HG02623 (cell line): ENCODE measurements around the gene NCAPD3.
"Not testable (repeated sequence)": the region's sequence is repeated elsewhere in the genome, so short reads cannot be mapped to it uniquely, and the experiment has no call there.

Experiments
- ATAC-seq: cut with Tn5 transposase; IDR thresholded peaks from one replicate; pipeline ENCODE4 v1.9.1; 2021; ENCODE audit warnings: moderate library complexity; ENCODE audit not compliant: unreplicated experiment

Gene NCAPD3

GRCh38 chr11:134139303-134139872, 84.4 kb downstream of the NCAPD3 start:
- no peak for ATAC-seq

DNA sequence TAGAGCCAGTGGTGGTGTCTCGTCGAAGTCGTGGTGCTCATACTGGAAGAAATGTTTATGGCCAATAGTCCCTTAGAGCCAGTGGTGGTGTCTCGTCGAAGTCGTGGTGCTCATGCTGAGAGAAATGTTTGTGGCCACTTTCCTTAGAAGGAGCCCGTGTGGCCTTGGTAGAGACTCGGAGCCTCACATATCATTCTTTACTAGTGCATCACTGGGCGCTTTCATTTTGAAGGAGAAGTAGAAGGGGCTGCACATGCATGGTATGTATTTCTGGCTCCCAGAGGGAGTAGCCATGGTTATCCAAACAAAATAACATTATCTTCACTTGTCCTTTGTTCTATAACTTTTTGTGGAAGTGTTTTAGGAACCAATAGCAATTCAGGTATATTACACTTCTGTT, 85.4 kb downstream of the NCAPD3 start:
- ATAC-seq: no peak

GRCh38 chr11:134134167-134134566, 89.6 kb downstream of the NCAPD3 start:
- no peak for ATAC-seq

DNA sequence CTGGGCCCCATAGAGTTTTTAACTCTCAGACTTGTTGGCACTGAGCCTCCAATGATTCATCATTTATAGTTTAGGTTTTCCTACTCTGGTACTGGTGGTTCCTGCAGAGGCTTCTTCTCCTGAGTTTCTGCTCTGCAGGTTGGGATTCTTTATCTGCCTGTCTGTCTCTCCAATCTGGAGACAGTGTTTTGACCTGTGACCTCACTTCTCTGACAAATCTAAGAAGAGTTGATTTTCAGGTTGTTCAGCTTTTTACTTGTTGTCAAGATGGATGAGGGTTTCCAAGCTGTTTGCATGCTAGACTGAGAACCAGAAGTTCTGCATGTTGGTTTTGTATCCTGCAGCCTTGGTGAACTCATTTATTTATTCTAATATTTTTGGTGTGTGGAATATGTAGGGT, 91.0 kb downstream of the NCAPD3 start:
- ATAC-seq: no peak

GRCh38 chr11:134131628-134132244, 92.0 kb downstream of the NCAPD3 start:
- no peak for ATAC-seq

- ATAC-seq: no peak
These were observed 97.4 kb downstream of the NCAPD3 start for GRCh38 chr11:134126217-134126822.

- ATAC-seq: no peak
These were observed 98.3 kb downstream of the NCAPD3 start for GRCh38 chr11:134125507-134125906.

DNA sequence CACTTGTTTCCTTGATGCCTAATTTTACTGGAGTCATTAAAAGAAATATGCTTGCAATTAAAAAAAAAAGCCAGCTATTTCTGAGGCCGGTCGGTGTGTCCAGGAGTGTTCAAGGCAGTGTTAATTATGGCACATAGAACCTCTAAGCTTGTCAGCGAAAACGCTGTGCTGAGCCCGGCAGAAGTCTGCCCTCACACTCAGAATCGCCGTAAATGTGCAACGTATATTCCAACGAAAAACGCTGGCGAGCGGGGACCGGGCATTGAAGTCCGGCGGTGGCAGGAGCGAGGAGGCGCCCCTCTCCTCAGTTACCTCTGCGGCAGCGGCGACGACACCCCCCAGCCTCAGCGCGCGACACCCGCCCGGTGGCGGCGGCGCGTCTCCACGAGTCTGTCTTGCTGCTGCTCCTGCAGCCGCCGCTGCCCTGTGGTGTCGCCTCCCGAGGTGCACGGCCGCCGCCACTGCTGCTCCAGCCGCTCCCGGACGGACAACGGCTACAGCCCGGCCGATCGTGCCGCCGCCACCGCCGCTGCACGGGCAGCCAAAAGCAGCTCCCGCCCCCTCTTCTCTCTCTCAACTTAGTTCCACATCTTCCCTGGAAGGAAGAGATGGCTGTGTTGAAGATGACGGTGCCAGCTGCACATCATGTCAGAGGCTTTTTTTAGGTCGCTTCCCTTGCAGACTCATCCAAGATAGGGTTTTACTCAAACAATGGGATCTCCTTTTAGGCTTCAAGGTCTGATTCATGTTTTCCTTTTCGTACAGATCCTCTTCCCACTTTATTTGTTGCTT, 98.9 kb downstream of the NCAPD3 start:
- no peak for ATAC-seq

DNA sequence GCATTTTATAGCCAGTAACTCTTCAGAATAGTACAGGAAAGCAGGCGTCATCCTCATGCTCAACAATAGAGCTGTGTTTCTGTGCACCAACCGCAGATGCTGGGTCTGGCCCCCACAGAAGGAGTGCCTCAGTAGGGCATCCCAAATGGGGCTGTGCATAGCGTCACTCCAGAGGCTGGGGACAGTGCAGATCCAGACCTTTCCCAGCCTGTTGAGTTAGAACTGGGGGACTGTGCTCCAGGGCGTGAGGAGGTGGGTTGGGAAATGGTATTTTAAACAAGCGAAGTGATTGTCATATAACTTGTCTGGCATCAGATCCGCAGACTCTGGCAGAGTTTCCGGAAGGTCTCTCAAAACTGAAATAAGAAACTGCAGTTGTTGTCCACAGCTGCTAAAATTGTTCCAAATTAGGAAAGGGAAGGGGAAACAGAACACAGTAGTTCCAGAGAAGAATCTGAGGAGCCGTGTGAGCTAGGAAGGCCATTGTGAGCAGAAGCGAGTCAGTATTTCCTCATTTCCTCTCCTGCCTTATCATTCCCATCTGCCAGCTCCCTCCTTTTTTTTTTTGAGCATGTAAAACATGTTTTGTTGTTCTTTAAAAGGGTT, 102.7 kb downstream of the NCAPD3 start:
- ATAC-seq: no peak

DNA sequence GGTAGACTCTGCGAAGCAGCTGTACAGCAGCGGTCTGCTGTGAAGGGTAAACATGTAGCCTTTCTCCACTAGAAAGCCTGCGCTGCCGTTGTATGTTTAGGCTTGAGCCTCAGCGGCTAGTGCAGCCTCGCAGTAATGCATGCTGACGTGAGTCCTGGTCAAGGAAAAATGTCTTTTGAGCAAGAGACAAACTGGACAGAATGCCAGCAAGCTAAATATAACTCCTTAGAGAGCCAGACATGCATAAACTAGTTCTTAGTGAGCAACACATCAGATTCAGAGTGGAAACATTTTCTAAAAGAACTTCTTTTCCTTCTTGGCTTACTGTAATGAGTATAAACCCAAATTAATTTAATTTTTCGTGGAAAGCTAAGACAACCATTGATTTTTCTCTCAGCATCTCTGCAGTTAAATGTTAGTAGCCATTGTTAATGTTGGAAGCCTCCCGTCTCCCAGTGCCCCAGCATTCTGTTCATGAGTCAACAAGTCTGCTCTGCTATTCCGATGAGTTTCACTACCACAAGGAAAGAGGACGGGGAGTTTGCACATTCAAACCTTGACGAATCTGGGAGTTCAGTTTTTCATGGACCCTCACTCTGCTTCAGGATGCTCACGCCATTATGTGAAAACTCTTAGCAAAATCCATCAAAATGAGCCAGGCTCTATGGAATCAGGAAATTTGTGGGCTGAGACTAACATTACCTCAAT, 103.5 kb downstream of the NCAPD3 start:
- ATAC-seq: no peak

- ATAC-seq: no peak
These were observed 104.7 kb downstream of the NCAPD3 start for GRCh38 chr11:134119094-134119493.

DNA sequence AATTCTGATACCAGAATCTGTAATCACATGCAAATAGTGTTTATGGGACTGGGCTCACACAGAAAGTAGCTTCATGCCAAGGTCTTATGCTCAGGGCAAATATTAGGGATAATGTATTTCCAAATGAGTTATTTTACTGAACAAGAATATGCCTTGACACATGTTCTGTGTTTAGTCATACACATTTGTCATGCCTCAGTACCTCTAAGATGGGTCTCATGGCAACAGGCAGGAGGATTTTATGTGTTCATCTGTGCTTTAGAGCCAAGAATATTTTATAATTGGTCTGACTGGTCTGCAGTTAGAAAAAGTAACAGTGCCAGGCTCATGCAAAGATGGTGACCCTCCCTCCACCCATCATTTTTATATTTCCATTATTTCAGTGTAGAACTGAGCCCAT, 105.8 kb downstream of the NCAPD3 start:
- no peak for ATAC-seq

DNA sequence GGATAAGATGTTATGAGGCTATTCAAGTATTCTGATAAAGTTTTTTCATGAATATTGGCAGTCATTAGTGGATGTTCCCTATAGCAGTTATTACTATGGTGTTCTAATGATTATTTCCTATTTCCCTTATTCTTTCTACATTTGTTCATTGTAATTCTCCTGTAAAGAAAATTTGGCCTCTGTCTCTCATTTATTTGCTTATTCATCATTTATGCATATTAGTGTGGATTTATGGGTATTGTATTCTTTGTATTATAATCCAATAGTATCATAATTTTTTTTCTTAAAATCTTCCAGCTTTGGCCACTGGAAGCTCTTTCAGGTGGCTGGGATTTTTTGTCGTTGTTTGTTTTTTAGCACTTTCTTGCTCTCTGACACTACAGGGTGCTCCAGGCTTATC, 107.6 kb downstream of the NCAPD3 start:
- no peak for ATAC-seq

DNA sequence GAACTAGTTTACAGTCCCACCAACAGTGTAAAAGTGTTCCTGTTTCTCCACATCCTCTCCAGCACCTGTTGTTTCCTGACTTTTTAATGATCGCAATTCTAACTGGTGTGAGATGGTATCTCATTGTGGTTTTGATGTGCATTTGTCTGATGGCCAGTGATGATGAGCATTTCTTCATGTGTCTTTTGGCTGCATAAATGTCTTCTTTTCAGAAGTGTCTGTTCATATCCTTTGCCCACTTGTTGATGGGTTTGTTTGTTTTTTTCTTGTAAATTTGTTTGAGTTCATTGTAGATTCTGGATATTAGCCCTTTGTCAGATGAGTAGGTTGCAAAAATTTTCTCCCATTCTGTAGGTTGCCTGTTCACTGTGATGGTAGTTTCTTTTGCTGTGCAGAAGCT, 110.0 kb downstream of the NCAPD3 start:
- not testable (repeated sequence) for ATAC-seq

DNA sequence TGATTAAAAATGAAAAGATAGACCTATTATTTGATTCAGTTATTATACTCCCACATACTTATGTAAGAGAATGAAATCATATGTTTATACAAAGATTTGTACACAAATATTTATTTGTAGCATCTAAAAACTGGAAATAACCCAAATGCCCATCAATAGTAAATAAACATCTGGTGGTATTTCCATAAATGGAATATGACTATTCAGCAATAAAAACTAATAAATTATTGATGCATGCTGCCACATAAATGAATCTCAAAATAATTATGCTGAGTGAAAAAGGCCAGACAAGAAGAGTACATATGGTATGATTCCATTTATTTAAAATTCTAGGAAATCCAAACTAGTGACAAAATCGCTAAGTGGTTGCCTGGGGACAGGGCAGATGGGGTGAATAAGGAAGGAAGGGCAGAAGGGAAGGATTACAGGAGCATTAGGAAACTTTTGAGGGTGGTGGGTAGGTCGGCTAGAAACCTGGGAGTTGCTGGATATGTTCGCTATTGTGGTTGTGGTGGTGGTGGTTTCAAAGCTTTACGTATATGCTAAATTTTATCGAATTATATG, 113.4 kb downstream of the NCAPD3 start:
- no peak for ATAC-seq
